Measurements from ENCODE around the gene SGIP1.
"Not testable (repeated sequence)": the region's sequence is repeated elsewhere in the genome, so short reads cannot be mapped to it uniquely, and the experiment has no call there.

Gene SGIP1

GRCh38 chr1:66686406-66686805, 152.5 kb downstream of the SGIP1 start:
- DNase-seq = no peak

- no peak for DNase-seq
Observed at GRCh38 chr1:66687358-66687757, 153.4 kb downstream of the SGIP1 start.

DNA sequence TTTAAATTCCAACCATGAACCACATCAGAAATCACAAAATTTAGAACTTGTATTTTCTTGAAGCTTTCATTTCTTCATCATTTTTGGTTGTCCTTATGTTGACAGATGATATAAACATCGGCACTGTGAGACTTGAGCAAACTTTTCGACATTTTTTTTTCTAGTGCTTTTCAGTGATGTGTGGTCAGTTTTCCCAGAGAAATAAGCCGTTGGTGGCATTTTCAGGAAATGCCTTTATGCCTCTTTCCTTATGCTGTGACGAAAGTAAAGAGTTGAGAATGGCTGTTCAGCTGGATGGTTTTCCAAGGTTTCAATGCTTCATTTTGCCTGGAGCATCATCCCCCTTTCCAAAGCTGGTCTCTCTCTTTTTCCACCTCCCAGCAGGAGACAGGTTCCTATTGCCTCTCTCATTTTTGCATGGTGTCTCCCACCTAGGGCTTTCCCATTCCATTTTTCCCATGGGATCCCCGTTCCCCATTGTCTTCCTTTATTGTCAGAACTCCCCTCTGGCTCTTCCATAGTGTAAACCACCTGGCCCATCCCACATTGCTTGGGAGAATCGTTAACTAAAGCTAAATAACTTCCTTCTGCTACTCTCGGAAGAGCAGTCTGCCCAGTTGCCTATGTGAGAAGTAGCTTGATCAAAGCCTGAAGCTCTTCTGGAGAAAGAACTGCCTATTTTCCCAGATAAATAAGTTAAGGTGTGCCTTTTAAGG, 156.9 kb downstream of the SGIP1 start:
- no peak for DNase-seq

- no peak for DNase-seq
Observed at GRCh38 chr1:66692681-66693080, 158.7 kb downstream of the SGIP1 start.

- DNase-seq = no peak
Observed at GRCh38 chr1:66693856-66694255, 159.9 kb downstream of the SGIP1 start.

DNA sequence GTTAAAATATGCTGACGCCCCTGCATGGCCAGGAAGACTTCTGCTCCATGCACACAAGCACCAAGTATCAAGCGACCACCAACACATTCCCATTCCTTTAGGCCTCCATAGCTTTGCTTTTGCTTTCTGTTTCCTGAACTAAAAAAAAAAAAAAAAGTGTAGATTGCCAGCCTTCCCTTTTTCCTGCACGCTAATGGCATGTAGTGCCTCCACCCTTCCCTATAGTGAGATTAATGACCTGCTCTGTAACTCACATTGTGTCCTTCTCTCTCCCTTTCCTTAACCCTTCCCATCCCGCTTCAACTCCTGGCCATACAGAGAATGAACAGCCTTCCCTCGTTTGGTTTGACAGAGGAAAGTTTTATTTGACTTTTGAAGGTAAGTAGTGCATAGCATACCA, 161.2 kb downstream of the SGIP1 start:
- no peak for DNase-seq

DNA sequence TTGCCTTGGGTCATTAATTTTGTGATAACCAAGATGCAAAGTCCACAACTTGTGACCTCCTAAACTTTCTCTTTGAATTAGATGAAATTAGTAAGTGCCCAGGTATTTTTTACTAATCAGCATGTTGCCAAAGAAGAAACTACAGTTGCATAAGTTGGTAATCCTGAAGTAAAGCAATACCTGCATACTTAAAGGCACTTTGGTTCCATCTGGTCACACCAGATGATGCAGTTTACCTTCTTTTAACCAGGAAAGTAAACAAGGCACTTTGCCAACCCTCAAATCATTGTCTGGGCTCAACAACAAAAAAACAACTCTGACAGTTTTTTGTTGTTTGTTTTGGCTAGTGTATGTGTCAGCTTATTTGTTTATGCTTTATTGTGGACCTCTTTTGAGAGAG, 162.8 kb downstream of the SGIP1 start:
- DNase-seq = no peak

DNA sequence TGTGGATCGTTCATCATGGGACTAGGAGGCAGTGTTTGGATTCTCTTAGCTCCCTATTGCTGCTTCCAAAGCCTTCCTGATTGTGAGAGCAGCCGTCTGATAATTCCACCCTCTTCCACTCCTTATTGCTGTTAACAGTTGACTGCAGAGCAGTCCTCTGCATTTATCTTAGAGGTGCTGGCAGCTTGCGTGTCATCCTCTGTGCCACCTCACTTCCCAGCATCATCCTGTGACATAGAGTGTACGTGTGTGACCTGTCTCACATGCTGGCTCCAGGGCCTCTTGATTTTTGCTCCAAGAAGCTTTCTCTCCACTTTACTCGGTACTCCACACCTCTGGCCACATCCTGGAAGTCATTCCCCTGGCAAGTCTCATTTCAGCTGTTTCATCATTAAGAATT, 165.3 kb downstream of the SGIP1 start:
- no peak for DNase-seq

DNA sequence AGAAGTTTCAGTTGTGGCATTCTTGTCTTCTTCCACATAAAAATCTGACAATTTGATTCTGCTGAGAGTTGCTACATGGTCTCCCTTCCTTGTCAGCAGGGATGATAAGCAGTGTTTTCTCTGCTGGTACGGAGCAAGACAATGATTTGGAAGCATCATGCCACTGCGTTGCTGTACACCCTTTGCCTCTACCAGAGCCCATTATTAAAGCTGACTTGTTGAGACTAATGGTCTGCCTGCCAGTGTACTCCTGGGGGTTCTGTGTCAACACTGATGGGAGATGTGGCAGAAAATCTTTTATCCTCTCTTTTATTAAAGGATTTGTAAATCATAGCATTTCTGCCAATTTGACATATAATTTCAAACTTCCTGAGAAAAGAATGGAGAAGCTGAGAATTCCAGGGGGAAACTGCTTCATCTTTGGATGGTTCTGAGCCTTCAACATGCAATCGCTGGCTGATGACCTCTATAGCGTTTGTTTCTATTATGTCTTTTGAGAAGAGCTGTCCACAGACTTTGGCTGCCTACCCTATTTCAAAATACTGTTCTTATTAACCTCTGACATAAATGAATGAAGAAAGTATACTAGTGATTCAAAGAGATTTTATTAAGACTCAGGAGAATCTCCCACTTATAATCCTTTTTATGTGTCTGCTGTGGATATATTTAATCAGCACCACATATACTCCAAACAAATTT, 170.4 kb downstream of the SGIP1 start:
- no peak for DNase-seq

- DNase-seq = no peak
Observed at GRCh38 chr1:66705110-66705509, 171.2 kb downstream of the SGIP1 start.

DNA sequence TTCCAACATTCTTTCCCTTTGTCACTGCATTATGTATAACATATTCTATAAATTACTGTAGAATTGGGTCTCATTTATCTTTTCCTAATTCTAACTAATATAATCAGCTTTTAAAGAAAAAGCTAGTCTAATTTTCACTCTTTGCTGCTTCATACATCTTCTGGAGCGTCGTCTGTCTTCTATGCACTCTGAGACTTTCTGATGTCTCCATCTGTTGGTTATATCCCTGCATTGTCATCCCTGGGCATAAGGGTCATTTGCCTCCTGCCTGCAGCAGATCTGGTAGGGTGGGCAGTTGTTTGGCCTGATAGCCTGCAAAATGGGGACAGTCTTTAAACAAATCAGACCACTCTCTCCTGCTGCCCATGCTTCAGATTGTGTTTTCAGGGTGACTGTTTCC, 177.5 kb downstream of the SGIP1 start:
- DNase-seq = peak; percentile 9

- no peak for DNase-seq
Observed at GRCh38 chr1:66712839-66713238, 178.9 kb downstream of the SGIP1 start.

DNA sequence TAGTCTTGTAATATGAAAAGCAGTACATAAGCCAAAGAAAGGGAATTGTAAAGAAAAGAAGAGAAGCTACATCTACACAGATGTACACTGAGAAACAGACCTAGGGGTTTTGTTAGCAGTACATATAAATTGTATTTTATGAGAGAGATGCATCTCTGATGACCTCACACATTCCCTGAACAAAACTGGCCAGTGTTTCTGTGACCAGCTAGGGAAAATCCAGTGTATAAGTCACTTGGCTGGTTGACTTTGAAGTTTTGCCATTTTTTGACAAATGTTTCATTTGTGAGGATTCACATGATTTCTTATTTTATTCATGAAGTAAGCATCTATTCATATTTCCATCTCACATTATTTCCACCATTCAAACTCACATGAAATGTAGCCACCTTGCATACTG, 190.0 kb downstream of the SGIP1 start:
- DNase-seq = no peak

DNA sequence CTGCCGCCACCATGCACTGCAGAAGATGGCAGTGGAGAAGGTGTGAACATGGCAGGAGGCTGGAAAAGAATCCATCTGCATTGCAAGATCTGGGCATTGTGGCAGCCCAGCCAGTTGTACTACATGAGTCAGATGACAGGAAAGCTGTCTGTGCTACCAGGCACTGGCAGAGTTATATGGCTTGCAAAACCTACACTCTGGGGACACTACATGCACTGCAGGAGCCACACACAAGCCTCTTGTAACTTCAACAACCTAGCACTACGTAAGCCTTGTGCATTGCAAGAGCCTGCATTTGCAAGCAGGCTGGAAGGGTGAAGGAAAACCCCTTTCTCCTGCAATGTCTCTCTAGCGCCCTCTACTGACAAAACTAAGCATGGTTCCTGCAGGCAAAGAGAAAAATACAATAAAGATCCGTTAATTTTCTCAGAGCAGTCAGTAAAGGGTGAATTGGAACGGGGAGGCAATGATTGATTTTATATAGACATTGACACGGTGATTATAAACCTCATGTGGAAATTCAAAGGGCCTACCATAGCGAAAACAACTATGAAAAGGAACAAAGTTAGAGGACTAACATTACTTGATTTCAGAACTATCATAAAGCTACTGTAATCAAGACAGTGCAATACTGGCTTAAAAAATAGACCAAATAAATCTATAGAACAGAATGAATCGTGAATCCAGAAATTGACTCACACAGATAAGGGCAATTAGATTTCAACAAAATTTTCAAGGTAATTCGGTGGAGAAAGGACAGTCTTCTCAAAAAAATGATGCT, 192.1 kb downstream of the SGIP1 start:
- DNase-seq = peak; percentile 71

- no peak for DNase-seq
Observed at GRCh38 chr1:66728021-66728420, 194.1 kb downstream of the SGIP1 start.

DNA sequence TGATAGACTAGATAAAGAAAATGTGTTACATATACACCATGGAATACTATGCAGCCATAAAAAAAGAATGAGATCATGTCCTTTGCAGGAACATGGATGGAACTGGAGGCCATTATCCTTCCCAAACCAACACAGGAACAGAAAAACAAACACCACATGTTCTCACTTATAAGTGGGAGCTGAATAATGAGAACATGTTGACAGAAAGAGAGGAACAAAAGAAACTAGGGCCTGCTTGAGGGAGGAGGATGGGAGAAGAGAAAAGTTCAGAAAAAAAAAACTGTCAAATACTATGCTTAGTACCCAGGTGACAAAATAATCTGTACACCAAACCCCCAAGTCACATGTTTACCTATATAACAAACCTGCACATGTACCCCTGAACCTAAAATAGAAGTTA, 194.8 kb downstream of the SGIP1 start:
- not testable (repeated sequence) for DNase-seq

DNA sequence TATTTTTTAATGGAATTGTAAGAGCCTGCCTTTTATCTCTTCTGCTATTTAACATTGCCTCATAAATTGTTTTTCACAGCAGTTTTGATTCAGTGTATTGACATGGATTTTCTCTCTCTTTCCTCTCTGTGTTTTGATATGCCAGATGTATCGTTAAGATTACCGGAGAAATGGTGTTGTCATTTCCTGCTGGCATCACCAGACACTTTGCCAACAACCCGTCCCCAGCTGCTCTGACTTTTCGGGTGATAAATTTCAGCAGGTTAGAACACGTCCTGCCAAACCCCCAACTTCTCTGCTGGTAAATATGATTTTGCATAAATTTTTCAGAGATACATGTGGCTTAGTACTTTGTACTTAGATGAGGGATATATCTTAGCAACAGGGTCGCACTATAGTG, 195.2 kb downstream of the SGIP1 start:
- no peak for DNase-seq

GRCh38 chr1:66729523-66729922, 195.6 kb downstream of the SGIP1 start:
- DNase-seq = no peak

GRCh38 chr1:66730462-66730861, 196.5 kb downstream of the SGIP1 start:
- DNase-seq = peak; percentile 61

- no peak for DNase-seq
Observed at GRCh38 chr1:66731170-66731865, 197.4 kb downstream of the SGIP1 start.

DNA sequence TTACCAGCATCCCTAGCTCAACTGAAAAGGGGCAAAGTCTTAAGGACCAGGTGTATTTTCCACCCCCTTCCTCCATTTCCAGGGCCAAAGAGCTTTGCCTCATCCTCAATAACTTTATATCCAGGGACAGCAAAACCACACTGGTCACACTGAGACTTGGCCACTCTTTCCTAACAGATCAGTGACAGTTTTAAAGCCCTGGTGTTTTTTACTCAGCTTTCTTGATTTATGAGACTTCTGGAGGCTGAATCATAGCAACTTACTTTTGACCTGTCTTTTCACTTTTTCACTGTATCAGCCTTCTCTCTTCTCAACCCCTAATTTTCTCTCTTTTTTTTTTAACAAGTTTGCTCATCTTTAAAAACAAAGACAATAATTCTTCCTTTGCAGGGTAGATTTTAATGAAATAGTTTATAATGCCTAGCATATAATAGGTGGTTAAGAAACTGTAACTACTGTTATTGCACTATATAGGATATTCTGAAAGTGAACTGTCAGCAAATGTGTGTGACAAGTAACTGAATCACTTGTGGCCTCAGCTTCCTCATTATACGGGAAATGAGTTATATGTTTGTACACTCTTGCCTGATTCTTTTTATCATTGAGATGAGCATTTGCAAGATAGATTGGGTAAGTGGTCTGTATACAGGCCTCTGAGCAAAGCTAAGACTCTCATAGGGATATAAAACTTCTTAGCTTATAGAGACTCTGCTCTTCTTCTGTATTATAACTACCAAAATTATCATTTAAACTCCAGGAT, 198.6 kb downstream of the SGIP1 start:
- DNase-seq = no peak

DNA sequence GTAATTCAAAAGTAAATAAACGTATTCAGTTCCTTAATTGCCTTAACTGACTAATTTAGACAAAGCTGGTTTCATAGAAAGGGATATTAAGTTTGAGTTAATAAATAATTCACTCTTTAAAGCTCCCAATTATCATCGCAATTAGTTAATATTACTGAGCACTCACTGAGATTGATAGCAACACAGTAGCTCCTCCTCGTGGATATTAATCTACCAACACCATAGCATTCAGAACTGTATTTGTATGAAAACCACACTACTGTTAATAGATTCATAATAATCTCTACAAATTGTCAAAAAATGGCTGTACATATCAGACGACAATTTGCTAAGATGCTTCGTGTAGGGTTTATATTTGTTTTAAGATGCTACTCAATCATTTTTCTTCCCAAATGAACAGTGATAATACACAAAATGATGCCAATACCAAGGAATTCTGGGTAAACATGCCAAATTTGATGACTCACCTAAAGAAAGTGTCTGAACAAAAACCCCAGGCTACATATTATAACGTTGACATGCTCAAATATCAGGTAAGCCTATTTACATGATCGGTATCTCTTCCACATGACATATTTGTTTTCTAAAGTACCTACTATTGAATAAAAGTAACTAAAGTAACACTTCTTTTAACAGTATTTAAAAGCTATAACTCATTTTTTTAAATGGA, 199.5 kb downstream of the SGIP1 start:
- no peak for DNase-seq
